Ascending aorta (tissue), 2 donors: Measurements from ENCODE around the gene IVD. TPM values are rescaled to one million over a fixed set of nuclear protein-coding genes. Genes with fewer than 3 reads are reported as not detected.

ENCODE experiments used
- DNase-seq, 2 donors: peaks; one replicate each; pipeline ENCODE4 v3.0.0-alpha.2; 2019; ENCODE audit warnings: low spot score in 2 of 2
- H3K27ac ChIP-seq, 2 donors: fragments of 200-600 bp; sonication (generic); one replicate each; pipeline ENCODE4 v1.5.1; 2016 to 2017; ENCODE audit warnings: mild to moderate bottlenecking in 1 of 2
- H3K27me3 ChIP-seq: fragments of 200-600 bp; sonication (generic); one replicate; pipeline ENCODE4 v1.5.1; 2017
- H3K36me3 ChIP-seq, 2 donors: fragments of 200-600 bp; sonication (generic); one replicate each; pipeline ENCODE4 v1.5.1; 2016
- H3K4me1 ChIP-seq, 2 donors: fragments of 200-600 bp; sonication (generic); one replicate each; pipeline ENCODE4 v1.5.1; 2016 to 2017; ENCODE audit warnings: mild to moderate bottlenecking in 1 of 2
- H3K4me3 ChIP-seq, 2 donors: fragments of 200-600 bp; sonication (generic); one replicate each; pipeline ENCODE4 v1.5.1; 2016 to 2017; ENCODE audit warnings: mild to moderate bottlenecking in 1 of 2
- H3K9me3 ChIP-seq, 2 donors: fragments of 200-600 bp; sonication (generic); one replicate each; pipeline ENCODE4 v1.5.1; 2016
- intact Hi-C: fragments of 100-400 bp; cut with DNase I; formaldehyde crosslinking; loops from one replicate; pipeline ENCODE4 v1.15.1; 2023
- total RNA-seq: library from RNA; depleted of rRNA; stranded (reverse); fragments of >200 nt; gene quantifications from one replicate; pipeline ENCODE4 v1.1.0, GENCODE V29; 2016
- TF ChIP-seq, protein P1 (sequence below), 3 experiments: fragments of 200-600 bp in 2 of 3; fragments of 450-650 bp in 1 of 3; sonication (generic) in 2 of 3; IDR thresholded peaks; one replicate each; pipeline ENCODE4 v1.5.1; 2016 to 2019; ENCODE audit warnings: antibody characterized with exemption in 3 of 3, mild to moderate bottlenecking in 1 of 3, moderate library complexity in 1 of 3

Gene IVD
- total RNA-seq, 1 donor from 2014 or later: 39.5 TPM

DNA sequence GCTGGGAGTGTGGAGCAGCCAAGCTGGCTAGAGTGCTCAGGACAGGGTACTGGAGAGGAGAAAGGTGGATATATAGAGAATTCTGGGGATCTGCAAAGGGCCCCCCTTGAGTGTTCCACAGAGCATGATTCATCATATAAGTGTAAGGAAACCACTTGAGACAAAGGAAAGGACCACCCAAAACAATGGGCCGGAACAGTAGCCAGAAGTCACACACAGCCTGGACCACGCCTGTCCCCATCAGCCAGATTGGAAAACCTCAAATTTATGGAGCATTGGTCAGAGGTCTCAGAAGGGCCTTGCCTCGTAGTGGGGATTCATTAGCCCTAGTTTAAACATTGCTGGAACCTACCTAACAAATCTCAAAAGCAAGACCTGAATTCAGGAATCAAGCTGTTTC is 28.0 kb upstream of the IVD start:
- Histone ChIP-seq H3K4me3 (no peak overlapping the region), H3K9me3 (no peaks in the 10 kb centered on the region), H3K4me1 (peaks cover 0 to 8% of the 10 kb centered on the region in 2 donors), H3K27me3 (no peaks in the 10 kb centered on the region), H3K36me3 (no peaks in the 10 kb centered on the region), H3K27ac (no peak overlapping the region)
- intact Hi-C loops: no loop called here
- TF ChIP-seq, protein P1, sequence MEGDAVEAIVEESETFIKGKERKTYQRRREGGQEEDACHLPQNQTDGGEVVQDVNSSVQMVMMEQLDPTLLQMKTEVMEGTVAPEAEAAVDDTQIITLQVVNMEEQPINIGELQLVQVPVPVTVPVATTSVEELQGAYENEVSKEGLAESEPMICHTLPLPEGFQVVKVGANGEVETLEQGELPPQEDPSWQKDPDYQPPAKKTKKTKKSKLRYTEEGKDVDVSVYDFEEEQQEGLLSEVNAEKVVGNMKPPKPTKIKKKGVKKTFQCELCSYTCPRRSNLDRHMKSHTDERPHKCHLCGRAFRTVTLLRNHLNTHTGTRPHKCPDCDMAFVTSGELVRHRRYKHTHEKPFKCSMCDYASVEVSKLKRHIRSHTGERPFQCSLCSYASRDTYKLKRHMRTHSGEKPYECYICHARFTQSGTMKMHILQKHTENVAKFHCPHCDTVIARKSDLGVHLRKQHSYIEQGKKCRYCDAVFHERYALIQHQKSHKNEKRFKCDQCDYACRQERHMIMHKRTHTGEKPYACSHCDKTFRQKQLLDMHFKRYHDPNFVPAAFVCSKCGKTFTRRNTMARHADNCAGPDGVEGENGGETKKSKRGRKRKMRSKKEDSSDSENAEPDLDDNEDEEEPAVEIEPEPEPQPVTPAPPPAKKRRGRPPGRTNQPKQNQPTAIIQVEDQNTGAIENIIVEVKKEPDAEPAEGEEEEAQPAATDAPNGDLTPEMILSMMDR (IDR thresholded peaks at IDR 0.05): no peak
- DNase-seq: no peak

DNA sequence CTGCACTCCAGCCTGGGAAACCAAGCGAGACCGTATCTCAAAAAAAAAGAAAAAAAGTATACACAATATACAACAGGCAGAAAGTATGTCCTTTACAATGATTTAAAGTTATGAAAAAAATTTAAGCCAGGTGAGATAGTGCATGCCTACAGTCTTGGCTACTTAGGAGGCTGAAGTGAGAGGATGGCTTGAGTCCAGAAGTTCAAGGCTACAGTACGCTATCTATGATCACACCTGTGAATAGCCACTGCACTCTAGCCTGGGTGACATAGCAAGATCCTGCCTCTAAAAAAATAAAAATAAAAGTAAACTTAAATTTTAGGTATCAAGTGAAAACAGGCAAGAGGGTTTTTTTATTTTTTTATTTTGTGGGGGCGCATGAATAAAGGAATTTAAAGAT is 26.2 kb upstream of the IVD start:
- Histone ChIP-seq H3K27ac (no peak overlapping the region), H3K9me3 (no peaks in the 10 kb centered on the region), H3K4me3 (no peak overlapping the region), H3K36me3 (no peaks in the 10 kb centered on the region), H3K4me1 (peaks cover 0 to 14% of the 10 kb centered on the region in 2 donors), H3K27me3 (no peaks in the 10 kb centered on the region)
- TF ChIP-seq, protein P1 (IDR thresholded peaks at IDR 0.05): no peak
- intact Hi-C loops: no loop called here
- DNase-seq: no peak

DNA sequence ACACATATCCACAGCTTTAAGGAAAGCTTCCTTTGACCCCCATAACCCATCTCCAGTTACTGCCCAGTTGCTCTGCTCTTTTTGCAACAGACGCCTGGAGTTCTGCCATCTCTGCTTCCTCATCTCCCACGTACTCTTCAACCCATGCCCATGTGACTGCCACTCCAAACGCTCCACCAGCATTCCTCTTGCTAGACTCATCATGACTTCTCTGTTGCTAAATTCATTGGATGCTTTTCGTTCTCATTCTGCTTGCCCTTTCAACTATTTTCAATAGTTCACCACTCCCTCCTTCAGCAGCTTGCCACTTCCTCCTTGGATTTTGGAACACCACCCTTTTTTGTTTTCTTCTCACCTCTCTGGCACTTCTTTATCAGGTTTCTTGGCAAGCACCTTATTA is 25.7 kb upstream of the IVD start:
- peak overlapping the region in 1 of 2 donors; percentile 7 for H3K27ac ChIP-seq
- DNase-seq: peak in 1 of 2 donors; percentile 83
- intact Hi-C loops: no loop called here

DNA sequence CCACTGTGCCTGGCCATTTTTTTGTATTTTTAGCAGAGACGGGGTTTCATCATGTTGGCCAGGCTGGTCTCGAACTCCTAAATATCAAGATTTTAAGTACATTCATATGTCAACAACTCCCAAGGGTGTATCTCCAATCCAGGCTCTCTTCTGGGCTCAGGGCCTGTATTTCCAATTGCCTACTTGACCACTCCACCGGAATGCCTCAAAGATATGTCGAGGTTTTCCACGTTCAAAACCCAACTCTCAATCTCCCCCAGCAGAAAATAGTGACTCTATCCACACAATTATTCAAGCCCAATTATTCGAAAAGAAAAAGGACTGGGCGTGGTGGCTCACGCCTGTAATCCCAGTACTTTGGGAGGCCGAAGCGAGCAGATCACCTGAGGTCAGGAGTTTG is 25.0 kb upstream of the IVD start:
- H3K9me3 ChIP-seq: no peaks in the 10 kb centered on the region
- no peak for DNase-seq
- H3K36me3 ChIP-seq: no peaks in the 10 kb centered on the region
- H3K27me3 ChIP-seq: no peaks in the 10 kb centered on the region
- H3K27ac ChIP-seq: no peak overlapping the region
- H3K4me1 ChIP-seq: peaks cover 0 to 14% of the 10 kb centered on the region in 2 donors
- TF ChIP-seq, protein P1 (IDR thresholded peaks at IDR 0.05): no peak
- intact Hi-C loops: no loop called here
- H3K4me3 ChIP-seq: no peak overlapping the region

More for the DNA sequence above, 25.7 kb upstream of the IVD start:
- Histone ChIP-seq H3K36me3 (no peaks in the 10 kb centered on the region), H3K4me3 (no peak overlapping the region), H3K4me1 (peaks cover 0 to 14% of the 10 kb centered on the region in 2 donors), H3K27me3 (no peaks in the 10 kb centered on the region), H3K9me3 (no peaks in the 10 kb centered on the region)
- TF ChIP-seq, protein P1 (IDR thresholded peaks at IDR 0.05): no peak

DNA sequence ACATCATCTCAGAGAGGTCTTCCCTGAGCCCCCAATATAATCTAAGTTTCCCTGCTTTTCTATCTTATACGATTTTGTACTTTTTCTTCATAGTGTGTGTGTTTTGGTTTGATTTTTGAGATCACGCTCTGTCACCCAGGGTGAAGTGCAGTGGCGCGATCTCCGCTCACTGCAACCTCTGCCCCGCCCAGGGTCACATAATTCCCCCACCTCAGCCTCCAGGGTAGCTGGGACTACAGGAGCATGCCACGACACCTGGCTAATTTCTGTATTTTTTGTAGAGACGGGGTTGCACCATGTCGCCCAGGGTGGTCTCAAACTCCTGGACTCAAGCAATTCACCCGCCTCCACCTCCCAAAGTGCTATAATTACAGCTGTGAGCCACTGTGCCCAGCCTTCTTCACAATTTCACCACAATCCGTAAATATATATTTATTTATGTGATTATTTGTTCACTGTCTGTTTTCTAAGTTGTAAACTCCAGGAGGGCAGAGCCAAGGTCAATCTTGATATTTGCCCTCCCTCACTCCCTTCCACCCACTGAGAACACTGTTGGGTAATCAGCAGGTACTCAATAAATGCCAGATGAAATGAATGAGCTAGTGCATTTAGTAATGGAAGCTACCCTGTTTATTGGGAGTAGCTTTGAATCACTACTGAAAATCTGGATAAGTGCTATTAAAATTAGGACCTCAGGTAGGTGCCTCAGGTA is 23.6 kb upstream of the IVD start:
- intact Hi-C loops: loop anchor here (1.0 kb wide), 1 partner anchor 23 kb away; the partner anchor contains the start of gene IVD
- TF ChIP-seq, protein P1 (IDR thresholded peaks at IDR 0.05): no peak
- no peak overlapping the region for H3K4me3 ChIP-seq

More for the DNA sequence above, 23.6 kb upstream of the IVD start:
- H3K9me3 ChIP-seq: no peaks in the 10 kb centered on the region
- H3K36me3 ChIP-seq: peaks cover 5 to 6% of the 10 kb centered on the region in 2 donors
- peaks cover 0 to 14% of the 10 kb centered on the region in 2 donors for H3K4me1 ChIP-seq
- no peak for DNase-seq
- H3K27ac ChIP-seq: no peak overlapping the region
- no peaks in the 10 kb centered on the region for H3K27me3 ChIP-seq
